GM19372 (cell line): ENCODE results near the gene RNU2-63P.
"Not testable (repeated sequence)": the region's sequence is repeated elsewhere in the genome, so short reads cannot be mapped to it uniquely, and the experiment has no call there.

Source experiments
- ATAC-seq: cut with Tn5 transposase; IDR thresholded peaks from one replicate; pipeline ENCODE4 v1.9.1; 2021; ENCODE audit warnings: mild to moderate bottlenecking, low read depth, moderate library complexity; ENCODE audit not compliant: unreplicated experiment

Gene RNU2-63P

GRCh38 chr2:88032070-88032702 is 15.8 kb upstream of the RNU2-63P start:
- no peak for ATAC-seq

DNA sequence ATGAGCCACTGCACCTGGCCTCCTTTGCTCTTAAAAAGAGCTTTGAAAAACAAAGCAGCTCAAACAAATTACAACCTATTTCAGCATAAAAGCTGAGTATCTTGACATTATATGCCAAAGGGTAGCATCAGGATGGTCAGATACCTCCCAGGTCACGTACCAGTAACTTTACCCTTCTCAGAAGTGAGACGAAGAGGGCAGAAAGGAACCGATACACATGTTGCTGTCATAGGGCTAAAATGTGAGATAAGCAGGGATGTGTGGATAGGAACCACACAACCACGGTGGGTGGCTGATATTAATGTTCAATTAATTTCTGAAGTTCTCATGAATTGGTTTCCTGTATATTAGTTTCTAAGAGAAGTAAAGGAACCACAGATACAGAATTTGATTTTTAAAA is 12.6 kb upstream of the RNU2-63P start:
- ATAC-seq: no peak

DNA sequence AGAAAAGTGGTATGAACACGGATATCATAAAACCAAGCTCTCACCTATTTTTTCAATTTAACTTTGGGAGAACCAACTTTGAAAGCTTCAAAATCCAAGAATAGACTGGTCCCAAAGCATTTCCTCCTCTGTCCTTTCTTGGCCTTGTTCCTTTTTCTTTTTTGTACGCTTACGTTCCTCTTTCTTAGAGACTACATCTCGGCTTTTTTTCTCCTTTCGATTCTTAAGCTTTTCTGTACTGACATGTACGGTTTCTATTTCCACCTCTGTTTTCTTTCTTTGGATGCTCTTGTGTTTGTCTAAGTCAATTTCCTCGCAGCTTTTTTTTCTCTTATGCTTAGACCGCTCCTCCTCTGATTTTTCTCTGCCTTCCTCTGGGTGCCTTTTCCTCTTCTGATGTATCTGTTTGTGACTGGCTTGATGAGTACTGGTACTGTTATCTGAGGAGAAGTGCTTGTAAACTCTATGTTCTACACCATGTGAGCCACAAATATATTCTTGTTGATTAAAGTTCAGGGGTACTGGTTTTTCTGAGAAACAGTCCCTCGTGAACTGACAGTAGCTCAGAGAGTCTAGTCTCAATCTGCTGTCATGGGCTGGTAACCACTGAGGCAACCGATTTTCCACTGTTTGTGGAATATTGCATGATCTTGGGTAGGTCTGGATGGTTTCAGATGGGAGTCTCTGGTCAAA is 11.5 kb upstream of the RNU2-63P start:
- peak; percentile 57 for ATAC-seq

GRCh38 chr2:88024509-88024908 is 8.2 kb upstream of the RNU2-63P start:
- ATAC-seq: no peak

DNA sequence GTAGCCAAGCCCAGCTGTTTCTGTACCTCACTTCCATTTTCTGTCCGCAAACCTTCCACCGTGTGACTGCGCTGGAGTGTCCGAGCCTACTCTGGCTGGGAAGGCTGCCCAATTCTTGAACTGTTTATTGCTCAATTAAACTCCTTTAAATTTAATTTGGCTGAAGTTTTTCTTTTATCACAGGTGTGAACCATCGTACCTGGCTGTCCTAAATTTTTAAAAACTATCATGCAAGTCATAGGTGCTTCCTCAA is 6.2 kb upstream of the RNU2-63P start:
- ATAC-seq: no peak

DNA sequence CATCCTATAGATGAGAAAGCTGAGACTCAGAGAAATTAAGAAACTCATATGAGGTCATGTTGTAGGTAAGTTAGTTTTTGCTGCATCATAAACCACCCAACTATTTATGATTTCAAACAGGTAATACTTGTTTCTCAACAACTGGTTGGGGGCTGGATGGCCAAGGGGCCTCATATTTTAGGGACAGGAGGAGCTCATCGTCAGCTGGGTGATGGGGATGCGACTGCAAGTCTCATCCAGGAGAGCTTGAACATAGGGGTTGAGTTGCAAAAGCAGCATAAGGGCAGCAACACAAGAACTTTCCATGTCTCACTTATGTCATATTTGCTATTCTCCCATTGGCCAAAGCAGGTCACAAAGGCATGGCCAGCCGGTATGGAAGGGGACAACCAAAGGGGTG is 3.6 kb upstream of the RNU2-63P start:
- no peak for ATAC-seq

GRCh38 chr2:88018909-88019308 is 2.6 kb upstream of the RNU2-63P start:
- no peak for ATAC-seq

- not testable (repeated sequence) for ATAC-seq
Observed at GRCh38 chr2:88018077-88018805, 1.9 kb upstream of the RNU2-63P start.

DNA sequence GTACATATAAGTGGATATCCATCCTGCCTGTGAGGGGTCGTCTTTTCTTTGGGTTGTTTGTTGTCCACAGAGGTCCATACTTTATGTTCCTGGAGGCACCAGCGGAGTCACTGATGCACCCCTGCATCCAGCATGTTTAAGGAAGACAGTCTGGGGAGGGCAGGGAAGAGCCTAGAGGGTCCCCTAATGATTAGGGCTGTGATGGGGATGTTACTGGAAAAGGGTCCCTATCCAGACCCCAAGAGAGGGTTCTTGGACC is 1.4 kb upstream of the RNU2-63P start:
- ATAC-seq: not testable (repeated sequence)

DNA sequence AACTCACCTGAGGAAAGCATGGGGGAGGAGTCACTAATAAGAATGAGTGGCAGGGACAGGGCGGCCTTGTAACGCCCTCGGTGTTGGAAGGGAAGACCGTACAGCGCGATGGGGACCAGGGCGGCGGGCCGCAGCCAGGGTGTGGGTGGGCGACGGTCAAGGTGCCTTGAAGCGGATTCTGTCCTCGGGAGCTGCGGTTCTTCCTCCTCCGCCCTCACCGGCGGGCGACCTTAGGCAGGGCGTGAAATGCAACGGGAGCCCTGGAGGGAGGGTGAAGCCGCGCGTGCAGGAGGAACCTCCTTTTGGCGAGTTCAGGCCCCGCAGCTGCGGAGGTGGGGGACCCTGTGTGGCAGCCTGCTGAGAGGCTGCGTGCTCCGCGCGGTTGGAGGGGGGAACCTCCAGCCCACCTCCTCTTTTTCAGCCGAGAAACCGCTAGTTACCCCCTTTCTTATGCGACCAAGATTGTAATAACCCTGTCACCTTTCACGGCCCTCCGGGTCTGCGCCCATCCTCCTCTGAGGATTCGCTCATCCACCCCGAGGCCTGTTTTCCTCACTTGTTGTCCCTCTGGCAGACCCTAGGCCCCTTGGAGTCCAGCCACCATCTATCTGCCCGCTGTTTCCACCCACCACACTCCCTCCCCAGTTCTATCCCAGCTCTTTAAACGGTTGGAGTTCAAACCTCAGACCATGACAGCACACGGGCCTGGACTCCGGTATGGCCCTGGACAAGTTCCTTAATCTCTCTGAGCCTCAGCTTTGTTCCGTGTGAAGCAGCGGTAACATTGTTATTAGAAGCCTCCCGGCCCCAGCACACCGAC is 823 bp upstream of the RNU2-63P start:
- peak; percentile 51 for ATAC-seq

DNA sequence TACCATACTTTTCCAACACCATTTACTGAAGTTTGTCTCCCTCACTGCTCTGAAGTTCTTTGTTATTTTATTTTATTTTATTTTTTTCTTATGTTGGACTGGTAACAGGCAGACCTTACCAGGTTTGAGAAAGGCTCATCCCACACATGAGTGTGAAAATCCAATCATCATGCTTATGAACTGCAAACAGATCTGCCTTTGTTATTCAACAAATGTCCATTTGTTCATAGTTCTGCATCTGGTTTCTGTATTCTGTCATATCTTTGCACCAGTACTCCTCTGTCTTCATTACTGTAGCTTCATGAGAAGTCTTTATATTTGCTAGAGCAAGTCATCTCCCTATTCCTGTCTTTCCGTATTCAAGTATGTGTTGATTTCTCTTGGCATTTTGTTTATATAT is 5.3 kb downstream of the RNU2-63P start:
- no peak for ATAC-seq

DNA sequence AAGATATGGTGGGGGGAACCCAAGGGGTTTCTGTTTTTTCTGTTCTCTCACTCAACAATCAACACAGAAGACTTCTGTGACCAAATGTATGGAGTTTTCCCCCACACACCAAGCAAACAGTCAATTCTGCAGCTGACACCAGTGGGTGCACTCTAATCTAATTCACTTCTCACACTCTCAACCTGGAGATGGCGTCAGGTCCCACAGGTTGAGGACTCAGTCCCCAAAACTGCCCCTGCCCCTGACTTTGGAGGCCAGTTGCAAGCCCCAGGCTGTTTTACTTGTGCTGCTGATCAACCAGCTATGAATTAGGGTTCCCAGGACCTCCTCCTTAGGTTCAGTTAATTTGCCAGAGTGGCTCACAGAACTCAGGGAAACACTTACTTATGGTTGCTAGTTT is 6.2 kb downstream of the RNU2-63P start:
- no peak for ATAC-seq

DNA sequence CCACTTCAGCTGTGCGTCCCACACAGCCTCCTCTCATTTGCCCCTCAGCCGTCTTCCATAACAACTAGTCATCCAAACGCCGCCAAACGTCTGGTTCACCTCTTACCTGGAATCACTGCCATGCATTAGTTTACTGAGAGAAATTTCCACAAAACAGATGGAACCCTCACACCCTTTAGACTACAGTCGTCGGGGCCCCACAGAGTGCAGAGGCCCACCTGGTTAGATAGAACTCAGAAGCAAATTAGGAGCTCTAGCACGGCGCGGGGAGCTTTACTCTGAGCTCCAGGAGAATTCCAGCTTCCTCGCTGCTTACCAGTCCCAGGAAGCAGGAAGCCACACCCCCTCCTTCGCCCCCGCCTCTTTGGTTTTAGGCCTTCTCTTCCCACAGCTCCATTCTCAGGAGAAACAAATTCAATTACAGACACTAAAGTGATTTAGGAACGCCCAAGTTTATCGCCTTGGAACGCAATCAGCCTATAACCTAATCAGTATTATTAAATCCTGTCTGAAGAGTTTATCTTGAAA is 9.4 kb downstream of the RNU2-63P start:
- ATAC-seq: no peak

- ATAC-seq: no peak
Observed at GRCh38 chr2:88005776-88006175, 10.6 kb downstream of the RNU2-63P start.

DNA sequence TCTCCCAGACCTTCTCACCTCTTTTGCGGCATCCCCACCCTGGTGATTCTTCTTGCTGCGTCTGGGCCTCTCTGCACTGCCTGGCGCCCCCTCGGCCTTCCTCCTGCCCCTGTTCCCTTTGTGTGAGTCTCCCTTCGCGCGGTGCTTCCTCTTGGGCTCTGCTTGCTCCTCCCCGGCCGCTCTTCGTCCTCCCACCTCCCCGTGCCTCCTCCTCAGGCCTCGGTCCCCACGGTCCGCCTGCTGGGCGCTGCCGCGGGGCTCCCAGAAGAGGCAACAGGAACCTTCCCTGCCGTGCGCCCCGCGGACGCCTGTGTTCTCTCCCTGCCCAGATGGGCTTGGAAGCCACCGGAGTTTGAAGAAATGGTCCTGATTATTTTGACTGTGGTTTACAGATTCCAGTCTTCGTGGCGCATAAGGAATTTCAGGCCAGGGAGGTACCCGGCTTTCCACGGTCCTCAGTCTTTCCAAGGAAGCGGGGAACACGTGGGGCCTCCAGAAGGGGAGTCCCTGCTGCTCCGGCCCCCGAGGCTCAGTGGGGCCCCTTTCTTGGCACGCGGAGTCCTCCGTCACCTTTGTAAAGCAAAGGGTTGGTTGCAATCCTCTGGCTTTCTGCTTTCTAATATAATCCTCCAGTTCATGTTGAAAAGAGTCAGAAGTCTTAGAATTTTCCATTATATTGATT is 13.1 kb downstream of the RNU2-63P start:
- ATAC-seq: no peak

- no peak for ATAC-seq
Observed at GRCh38 chr2:88002359-88002707, 14.0 kb downstream of the RNU2-63P start.

DNA sequence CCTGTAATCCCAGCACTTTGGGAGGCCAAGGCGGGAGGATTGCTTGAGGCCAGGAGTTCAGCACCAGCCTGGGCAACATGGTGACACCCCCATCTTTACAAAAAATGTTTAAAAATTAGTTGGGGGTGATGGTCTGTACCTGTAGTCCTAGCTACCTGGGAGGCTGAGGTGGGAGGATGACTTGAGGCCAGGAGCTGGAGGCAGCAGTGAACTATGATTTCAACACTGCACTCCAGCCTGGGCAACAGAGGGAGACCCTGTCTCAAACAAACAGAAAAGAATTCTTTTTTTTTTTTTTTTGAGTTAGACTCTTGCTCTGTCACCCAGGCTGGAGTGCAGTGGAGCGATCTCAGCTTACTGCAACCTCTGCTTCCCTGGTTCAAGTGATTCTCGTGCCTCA is 15.9 kb downstream of the RNU2-63P start:
- not testable (repeated sequence) for ATAC-seq

- no peak for ATAC-seq
Observed at GRCh38 chr2:87996570-87996969, 19.8 kb downstream of the RNU2-63P start.

DNA sequence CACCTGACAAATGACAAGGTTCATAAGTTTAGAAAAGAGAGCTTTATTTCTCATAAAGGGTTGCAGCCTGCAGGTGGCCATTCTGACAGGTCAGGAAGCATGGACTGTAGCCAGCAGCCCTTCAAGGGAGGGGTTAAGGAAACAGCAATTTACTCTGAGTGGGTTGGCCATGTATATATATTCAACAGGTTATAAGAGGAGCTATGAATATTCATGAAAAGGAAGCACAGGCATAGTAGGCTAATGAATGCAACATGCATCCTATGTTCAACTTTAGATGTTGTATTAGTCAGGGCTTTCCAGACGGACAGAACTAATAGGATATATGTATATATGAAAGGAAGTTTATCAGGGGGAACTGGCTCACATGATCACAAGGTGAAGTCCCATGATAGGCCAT is 20.6 kb downstream of the RNU2-63P start:
- ATAC-seq: no peak

DNA sequence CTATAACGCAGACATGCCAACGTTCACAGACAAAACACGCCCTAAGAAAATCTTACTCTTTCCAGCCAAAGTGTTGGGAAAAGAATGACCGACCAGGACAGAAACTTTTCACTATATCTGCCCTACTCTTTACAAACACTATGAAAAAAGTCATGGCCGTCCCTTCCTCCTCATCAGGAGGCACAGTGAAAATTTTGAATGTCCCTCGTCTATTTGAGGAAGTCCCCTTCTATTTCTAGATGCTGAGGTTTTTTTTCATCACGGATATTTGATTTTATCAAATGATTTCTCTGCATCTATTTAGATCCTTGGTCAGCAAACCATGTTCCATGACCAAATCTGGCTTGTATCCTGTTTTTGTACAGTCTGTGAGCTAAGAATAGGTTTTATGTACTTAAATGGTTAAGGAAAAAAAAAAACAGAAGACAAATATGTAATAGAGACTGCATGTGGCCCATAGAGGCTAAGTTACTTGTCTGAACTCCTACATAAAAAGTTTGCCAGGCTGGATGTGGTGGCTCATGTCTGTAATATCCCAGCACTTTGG is 22.0 kb downstream of the RNU2-63P start:
- not testable (repeated sequence) for ATAC-seq
